GM10266 (cell line): ENCODE measurements around the gene TNIP1.

Experiments
- DNase-seq: peaks from one replicate; pipeline ENCODE4 v3.0.0; 2012; ENCODE audit errors: extremely low spot score
- CTCF ChIP-seq: IDR thresholded peaks from 2 replicates; pipeline ENCODE4 v1.5.1; 2012; ENCODE audit warnings: mild to moderate bottlenecking, low read depth; ENCODE audit not compliant: control insufficient read depth, insufficient read depth; ENCODE audit errors: missing control alignments

The TNIP1 gene

GRCh38 chr5:151113651-151114050, 32.8 kb upstream of the TNIP1 start:
- no peak for DNase-seq
- no peak for TF ChIP-seq CTCF

- TF ChIP-seq CTCF, result no peak
- no peak for DNase-seq
Measured at GRCh38 chr5:151110992-151111391, 30.2 kb upstream of the TNIP1 start.

GRCh38 chr5:151110122-151110681, 29.4 kb upstream of the TNIP1 start:
- DNase-seq, result peak; percentile 33
- peak; percentile 19 for TF ChIP-seq CTCF

GRCh38 chr5:151108566-151108965, 27.7 kb upstream of the TNIP1 start:
- no peak for DNase-seq
- TF ChIP-seq CTCF, result no peak

- no peak for TF ChIP-seq CTCF
- DNase-seq, result no peak
Measured at GRCh38 chr5:151107738-151108520, 27.1 kb upstream of the TNIP1 start.

GRCh38 chr5:151107084-151107483, 26.2 kb upstream of the TNIP1 start:
- no peak for DNase-seq
- TF ChIP-seq CTCF, result no peak

- TF ChIP-seq CTCF, result no peak
- no peak for DNase-seq
Measured at GRCh38 chr5:151106509-151106908, 25.7 kb upstream of the TNIP1 start.
